Measurements from ENCODE around the gene EN2.

The EN2 gene

GRCh38 chr7:155488483-155489127, 30.7 kb downstream of the EN2 start:
- DNase-seq: no peak

GRCh38 chr7:155489158-155489840, 31.4 kb downstream of the EN2 start:
- DNase-seq: no peak

GRCh38 chr7:155489862-155490696, 32.1 kb downstream of the EN2 start:
- DNase-seq: no peak

GRCh38 chr7:155490697-155491628, 33.0 kb downstream of the EN2 start:
- no peak for DNase-seq

- DNase-seq: no peak
Observed at GRCh38 chr7:155491812-155492211, 33.9 kb downstream of the EN2 start.

GRCh38 chr7:155493744-155494538, 36.0 kb downstream of the EN2 start:
- DNase-seq: no peak

GRCh38 chr7:155494551-155494950, 36.6 kb downstream of the EN2 start:
- no peak for DNase-seq

GRCh38 chr7:155495440-155496248, 37.7 kb downstream of the EN2 start:
- no peak for DNase-seq

GRCh38 chr7:155496267-155497005, 38.5 kb downstream of the EN2 start:
- no peak for DNase-seq

- no peak for DNase-seq
Observed at GRCh38 chr7:155497149-155497901, 39.4 kb downstream of the EN2 start.

- no peak for DNase-seq
Observed at GRCh38 chr7:155505422-155505793, 47.5 kb downstream of the EN2 start.

GRCh38 chr7:155506854-155507337, 49.0 kb downstream of the EN2 start:
- no peak for DNase-seq

- DNase-seq: no peak
Observed at GRCh38 chr7:155507576-155507975, 49.6 kb downstream of the EN2 start.

- DNase-seq: no peak
Observed at GRCh38 chr7:155508376-155509358, 50.7 kb downstream of the EN2 start.

- no peak for DNase-seq
Observed at GRCh38 chr7:155509359-155509724, 51.4 kb downstream of the EN2 start.

GRCh38 chr7:155509725-155510551, 52.0 kb downstream of the EN2 start:
- DNase-seq: no peak

Measured in NCI-H774 (cell line).